Loucy (cell line): ENCODE results near the gene GFRA1.

ENCODE experiments used
- H2AFZ ChIP-seq: fragments of 200-600 bp; sonication (generic); 2 replicates; pipeline ENCODE4 v1.6.0; 2016; ENCODE audit warnings: antibody characterized with exemption, mild to moderate bottlenecking, low read length, moderate library complexity
- H3F3A ChIP-seq: fragments of 200-600 bp; 2 replicates; pipeline ENCODE4 v1.6.0; 2016; ENCODE audit warnings: antibody characterized with exemption, low read depth, mild to moderate bottlenecking
- H3K27me3 ChIP-seq: fragments of 200-600 bp; sonication (generic); 2 replicates; pipeline ENCODE4 v1.6.1; 2014; ENCODE audit warnings: low read length, mild to moderate bottlenecking; ENCODE audit not compliant: insufficient read depth, poor library complexity, severe bottlenecking
- H3K36me3 ChIP-seq: fragments of 200-600 bp; sonication (generic); 2 replicates; pipeline ENCODE4 v1.6.1; 2016; ENCODE audit warnings: low read length; ENCODE audit not compliant: insufficient read depth
- H3K4me1 ChIP-seq: fragments of 200-600 bp; sonication (generic); 2 replicates; pipeline ENCODE4 v1.5.1; 2014; ENCODE audit warnings: low read length, mild to moderate bottlenecking; ENCODE audit not compliant: insufficient read depth, poor library complexity, severe bottlenecking
- H3K4me2 ChIP-seq: fragments of 200-600 bp; sonication (generic); 2 replicates; pipeline ENCODE4 v1.6.0; 2014; ENCODE audit warnings: antibody characterized with exemption, low read length, low read depth, mild to moderate bottlenecking; ENCODE audit not compliant: poor library complexity, severe bottlenecking
- H3K4me3 ChIP-seq: fragments of 200-600 bp; sonication (generic); 2 replicates; pipeline ENCODE4 v1.5.1; 2014; ENCODE audit warnings: low read length, mild to moderate bottlenecking, mixed read lengths; ENCODE audit not compliant: poor library complexity, severe bottlenecking
- H3K79me2 ChIP-seq: fragments of 200-600 bp; sonication (generic); 2 replicates; pipeline ENCODE4 v1.6.1; 2014; ENCODE audit warnings: low read length; ENCODE audit not compliant: insufficient read depth
- H3K9ac ChIP-seq: fragments of 200-600 bp; sonication (generic); 2 replicates; pipeline ENCODE4 v1.6.0; 2014; ENCODE audit warnings: mild to moderate bottlenecking, low read depth, low read length, moderate library complexity; ENCODE audit not compliant: poor library complexity, severe bottlenecking
- H3K9me2 ChIP-seq: fragments of 200-600 bp; sonication (generic); replicated peaks from 2 replicates; pipeline ENCODE4 v1.6.1; 2016; ENCODE audit warnings: low read depth, low read length, mixed read lengths
- H3K9me3 ChIP-seq: fragments of 200-600 bp; sonication (generic); 2 replicates; pipeline ENCODE4 v1.6.1; 2014; ENCODE audit warnings: mild to moderate bottlenecking, antibody characterized with exemption, low read length, low read depth; ENCODE audit not compliant: insufficient read depth
- H4K20me1 ChIP-seq: fragments of 200-600 bp; sonication (generic); 2 replicates; pipeline ENCODE4 v1.6.0; 2014; ENCODE audit warnings: antibody characterized with exemption, low read length, mild to moderate bottlenecking; ENCODE audit not compliant: insufficient read depth, poor library complexity, severe bottlenecking
- EZH2phosphoT487 ChIP-seq: fragments of 200-600 bp; IDR thresholded peaks from 2 replicates; pipeline ENCODE4 v1.6.1; 2018; ENCODE audit warnings: antibody characterized with exemption, mild to moderate bottlenecking, moderate library complexity, borderline replicate concordance
- TF ChIP-seq, protein P1 (sequence below): fragments of 200-600 bp; sonication (generic); conservative IDR thresholded peaks from 2 replicates; pipeline ENCODE4 v1.5.1; 2014; ENCODE audit warnings: mild to moderate bottlenecking, antibody characterized with exemption, low read length

GFRA1 gene

GRCh38 chr10:116306847-116307246, 33.8 kb upstream of the GFRA1 start:
- Histone ChIP-seq H3K9me3 (no peaks in the 10 kb centered on the region), H2AFZ (no peak overlapping the region), H3K4me1 (peaks cover 26% of the 10 kb centered on the region), H3K36me3 (no peaks in the 10 kb centered on the region), H3K79me2 (no peaks in the 10 kb centered on the region), H3K4me2 (no peak overlapping the region), H3F3A (no peaks in the 10 kb centered on the region), H3K9me2 (no peaks in the 10 kb centered on the region), H4K20me1 (no peaks in the 10 kb centered on the region), H3K27me3 (no peaks in the 10 kb centered on the region), H3K4me3 (no peak overlapping the region), H3K9ac (no peak overlapping the region)
- TF ChIP-seq, protein P1, sequence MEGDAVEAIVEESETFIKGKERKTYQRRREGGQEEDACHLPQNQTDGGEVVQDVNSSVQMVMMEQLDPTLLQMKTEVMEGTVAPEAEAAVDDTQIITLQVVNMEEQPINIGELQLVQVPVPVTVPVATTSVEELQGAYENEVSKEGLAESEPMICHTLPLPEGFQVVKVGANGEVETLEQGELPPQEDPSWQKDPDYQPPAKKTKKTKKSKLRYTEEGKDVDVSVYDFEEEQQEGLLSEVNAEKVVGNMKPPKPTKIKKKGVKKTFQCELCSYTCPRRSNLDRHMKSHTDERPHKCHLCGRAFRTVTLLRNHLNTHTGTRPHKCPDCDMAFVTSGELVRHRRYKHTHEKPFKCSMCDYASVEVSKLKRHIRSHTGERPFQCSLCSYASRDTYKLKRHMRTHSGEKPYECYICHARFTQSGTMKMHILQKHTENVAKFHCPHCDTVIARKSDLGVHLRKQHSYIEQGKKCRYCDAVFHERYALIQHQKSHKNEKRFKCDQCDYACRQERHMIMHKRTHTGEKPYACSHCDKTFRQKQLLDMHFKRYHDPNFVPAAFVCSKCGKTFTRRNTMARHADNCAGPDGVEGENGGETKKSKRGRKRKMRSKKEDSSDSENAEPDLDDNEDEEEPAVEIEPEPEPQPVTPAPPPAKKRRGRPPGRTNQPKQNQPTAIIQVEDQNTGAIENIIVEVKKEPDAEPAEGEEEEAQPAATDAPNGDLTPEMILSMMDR = no peak
- TF ChIP-seq EZH2phosphoT487 = no peak

DNA sequence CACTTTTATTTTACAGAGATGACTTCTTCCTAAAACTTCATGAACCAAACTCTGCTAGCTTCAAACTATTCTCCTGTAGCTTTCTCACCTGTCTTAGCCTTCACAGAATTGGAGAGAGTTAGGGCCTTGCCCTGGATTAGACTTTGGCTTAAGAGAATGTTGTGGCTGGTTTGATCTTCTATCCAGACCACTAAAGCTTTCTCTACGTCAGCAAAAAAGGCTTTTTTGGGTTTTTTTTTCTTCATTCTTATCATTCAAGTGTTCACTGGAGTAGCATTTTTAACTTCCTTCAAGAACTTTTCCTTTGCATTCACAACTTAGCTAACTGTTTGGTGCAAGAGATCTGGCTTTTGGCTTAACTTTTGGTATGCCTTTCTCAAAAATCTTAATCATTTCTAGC, 31.9 kb upstream of the GFRA1 start:
- Histone ChIP-seq H3K9ac (no peak overlapping the region), H2AFZ (no peak overlapping the region), H3K4me2 (no peak overlapping the region), H3K4me3 (no peak overlapping the region), H3K36me3 (no peaks in the 10 kb centered on the region), H4K20me1 (no peaks in the 10 kb centered on the region), H3K9me3 (no peaks in the 10 kb centered on the region), H3K27me3 (no peaks in the 10 kb centered on the region), H3K4me1 (peaks cover 27% of the 10 kb centered on the region), H3K9me2 (no peaks in the 10 kb centered on the region), H3F3A (0 out of 2 replicates have a peak, but pooled peaks cover 3% of the 10 kb centered on the region), H3K79me2 (no peaks in the 10 kb centered on the region)
- TF ChIP-seq, protein P1 = no peak
- no peak for TF ChIP-seq EZH2phosphoT487

DNA sequence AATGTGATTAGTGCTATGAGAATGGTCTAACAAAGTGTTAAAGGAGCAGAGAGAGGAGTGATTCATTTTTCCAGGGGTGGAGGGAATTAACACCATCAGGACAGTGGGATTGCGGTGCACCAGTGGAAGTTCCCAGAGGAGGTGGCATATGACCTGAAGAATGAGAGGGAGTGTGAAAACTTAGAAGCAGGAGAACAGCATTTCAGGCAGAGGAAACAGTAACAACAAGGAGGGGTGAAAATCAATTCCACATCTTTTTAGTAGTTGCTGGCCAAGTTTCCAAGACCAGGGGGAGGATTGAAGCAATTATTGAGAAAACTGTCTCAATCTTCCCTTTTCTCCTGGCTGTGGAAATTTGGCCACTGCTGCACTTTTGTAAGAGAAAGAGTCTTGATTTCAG, 27.5 kb upstream of the GFRA1 start:
- Histone ChIP-seq H3K4me2 (no peak overlapping the region), H3K9me3 (no peaks in the 10 kb centered on the region), H3K4me3 (no peak overlapping the region), H3K36me3 (no peaks in the 10 kb centered on the region), H3K27me3 (no peaks in the 10 kb centered on the region), H3K4me1 (peaks cover 13% of the 10 kb centered on the region), H3K79me2 (no peaks in the 10 kb centered on the region), H3F3A (0 out of 2 replicates have a peak, but pooled peaks cover 3% of the 10 kb centered on the region), H4K20me1 (no peaks in the 10 kb centered on the region), H3K9ac (no peak overlapping the region), H2AFZ (no peak overlapping the region), H3K9me2 (no peaks in the 10 kb centered on the region)
- TF ChIP-seq, protein P1 = no peak
- no peak for TF ChIP-seq EZH2phosphoT487
